Right atrium auricular region (tissue), 2 donors: Measurements from ENCODE around the gene PTPN7. TPM values are rescaled to one million over a fixed set of nuclear protein-coding genes. Genes with fewer than 3 reads are reported as not detected.

Experiments used
- DNase-seq: peaks from one replicate; pipeline ENCODE4 v3.0.0-alpha.2; 2019; ENCODE audit warnings: low spot score
- H3K27ac ChIP-seq, 2 donors: fragments of 200-600 bp; sonication (generic); 1 replicate in 1 of 2; 2 replicates in 1 of 2; pipeline ENCODE4 v1.5.1; 2016 to 2019
- H3K27me3 ChIP-seq, 2 donors: fragments of 200-600 bp; sonication (generic); one replicate each; pipeline versions ENCODE4 v1.5.1 to v1.6.0; 2017 to 2019
- H3K36me3 ChIP-seq: fragments of 200-600 bp; sonication (generic); one replicate; pipeline ENCODE4 v1.5.1; 2016
- H3K4me1 ChIP-seq, 2 donors: fragments of 200-600 bp; sonication (generic); one replicate each; pipeline versions ENCODE4 v1.5.1 to v1.6.0; 2017 to 2019
- H3K4me3 ChIP-seq, 2 donors: fragments of 200-600 bp; sonication (generic); 1 replicate in 1 of 2; 2 replicates in 1 of 2; pipeline ENCODE4 v1.5.1; 2017 to 2019; ENCODE audit warnings: mild to moderate bottlenecking in 1 of 2, moderate library complexity in 1 of 2
- H3K9me3 ChIP-seq, 2 donors: fragments of 200-600 bp; sonication (generic); one replicate each; pipeline ENCODE4 v1.5.1; 2019
- CTCF ChIP-seq, 2 donors: fragments of 200-600 bp; sonication (generic); IDR thresholded peaks; one replicate each; pipeline ENCODE4 v1.5.1; 2019; ENCODE audit warnings: antibody characterized with exemption in 2 of 2
- total RNA-seq, 2 donors: library from RNA; depleted of rRNA; stranded (reverse); fragments of >200 nt; gene quantifications; one replicate each; pipeline ENCODE4 v1.1.0, GENCODE V29; 2016

PTPN7 gene
- total RNA-seq, 2 donors from 2014 or later: 0.41 to 0.63 TPM

GRCh38 chr1:202104073-202104472 is 56.3 kb downstream of the PTPN7 start:
- Histone ChIP-seq H3K4me1 (peaks cover 0 to 30% of the 10 kb centered on the region in 2 donors), H3K4me3 (no peak overlapping the region), H3K27ac (no peak overlapping the region), H3K36me3 (no peaks in the 10 kb centered on the region), H3K27me3 (no peaks in the 10 kb centered on the region), H3K9me3 (no peaks in the 10 kb centered on the region)
- DNase-seq: no peak
- no peak for TF ChIP-seq CTCF (IDR thresholded peaks at IDR 0.05)

GRCh38 chr1:202101184-202101583 is 59.2 kb downstream of the PTPN7 start:
- Histone ChIP-seq H3K27ac (no peak overlapping the region), H3K4me1 (peaks cover 0 to 6% of the 10 kb centered on the region in 2 donors), H3K27me3 (no peaks in the 10 kb centered on the region), H3K9me3 (no peaks in the 10 kb centered on the region), H3K36me3 (no peaks in the 10 kb centered on the region), H3K4me3 (no peak overlapping the region)
- TF ChIP-seq CTCF (IDR thresholded peaks at IDR 0.05): no peak
- no peak for DNase-seq

Other genes with a start within 250 kb of the PTPN7 start
- 10 to 100 TPM; 31.4 to 42.2 TPM for gene LMOD1, start 214.1 kb downstream of the PTPN7 start, total RNA-seq
- gene TIMM17A, start 205.1 kb downstream of the PTPN7 start, total RNA-seq: 10 to 100 TPM; 42.7 to 59.1 TPM
- gene RNPEP, start 178.0 kb downstream of the PTPN7 start, total RNA-seq: 10 to 100 TPM; 22.4 to 26.1 TPM
- 1 to 10 TPM in 1 of 2 donors, not detected in 1; 1.7 TPM for gene ELF3, start 150.0 kb downstream of the PTPN7 start, total RNA-seq
- gene GPR37L1, start 37.7 kb downstream of the PTPN7 start, total RNA-seq: under 1 TPM in 1 of 2 donors, not detected in 1; 0.07 TPM
- gene ARL8A, start 15.9 kb downstream of the PTPN7 start, total RNA-seq: 10 to 100 TPM; 30.8 to 41.6 TPM
- gene LGR6, start 33.2 kb upstream of the PTPN7 start, total RNA-seq: 10 to 100 TPM in 1 of 2 donors, 1 to 10 TPM in 1; 5.5 to 17.0 TPM
- gene UBE2T, start 181.3 kb upstream of the PTPN7 start, total RNA-seq: 10 to 100 TPM in 1 of 2 donors, 1 to 10 TPM in 1; 9.7 to 10.2 TPM
- 100 to 1,000 TPM; 420 to 821 TPM for gene PPP1R12B, start 188.1 kb upstream of the PTPN7 start, total RNA-seq